Ureter (tissue), 1 donor: ENCODE results near the gene UFM1. TPM values are rescaled to one million over a fixed set of nuclear protein-coding genes. Genes with fewer than 3 reads are reported as not detected.
A peak's percentile ranks its signal among the peaks of the same experiment; 100 is the strongest.
"Not testable (repeated sequence)": the region's sequence is repeated elsewhere in the genome, so short reads cannot be mapped to it uniquely, and the experiment has no call there.

Source experiments
- DNase-seq: peaks from one replicate; pipeline ENCODE4 v3.0.0-alpha.2; 2020; ENCODE audit warnings: low spot score
- total RNA-seq: library from RNA; stranded (reverse); gene quantifications from one replicate; pipeline ENCODE4 v1.2.4, GENCODE V29; 2023
- donor health status: DM: yes; HTN: yes; CAD: no.

UFM1 gene
- total RNA-seq: 56.9 TPM

- DNase-seq: peak; percentile 93
These were observed at the start of gene UFM1 for GRCh38 chr13:38349390-38350113. Gene UFM1 (plus strand): TSS chr13:38349851. CDS start chr13:38349920, 69 bp downstream.

- DNase-seq: no peak
These were observed 48.4 kb upstream of the UFM1 start for GRCh38 chr13:38301236-38301635.

- no peak for DNase-seq
These were observed 45.8 kb upstream of the UFM1 start for GRCh38 chr13:38303816-38304320.

- DNase-seq: no peak
These were observed 40.9 kb upstream of the UFM1 start for GRCh38 chr13:38308736-38309135.

GRCh38 chr13:38309397-38309796, 40.3 kb upstream of the UFM1 start:
- no peak for DNase-seq

- not testable (repeated sequence) for DNase-seq
These were observed 38.5 kb upstream of the UFM1 start for GRCh38 chr13:38311175-38311574.

GRCh38 chr13:38316129-38316528, 33.5 kb upstream of the UFM1 start:
- DNase-seq: no peak

GRCh38 chr13:38321654-38322053, 28.0 kb upstream of the UFM1 start:
- DNase-seq: no peak

GRCh38 chr13:38325426-38325825, 24.2 kb upstream of the UFM1 start:
- DNase-seq: no peak

- no peak for DNase-seq
These were observed 21.0 kb upstream of the UFM1 start for GRCh38 chr13:38328699-38329098.

GRCh38 chr13:38334845-38335244, 14.8 kb upstream of the UFM1 start:
- DNase-seq: no peak

- DNase-seq: no peak
These were observed 11.6 kb upstream of the UFM1 start for GRCh38 chr13:38338089-38338488.

GRCh38 chr13:38340624-38341023, 9.0 kb upstream of the UFM1 start:
- DNase-seq: no peak

GRCh38 chr13:38341149-38341692, 8.4 kb upstream of the UFM1 start:
- no peak for DNase-seq

GRCh38 chr13:38346764-38347163, 2.9 kb upstream of the UFM1 start:
- DNase-seq: no peak

GRCh38 chr13:38348861-38349389, 726 bp upstream of the UFM1 start:
- no peak for DNase-seq

- DNase-seq: peak; percentile 71
These were observed 515 bp downstream of the UFM1 start for GRCh38 chr13:38350114-38350617.

- no peak for DNase-seq
These were observed 6.0 kb downstream of the UFM1 start for GRCh38 chr13:38355595-38356119.

- no peak for DNase-seq
These were observed 9.0 kb downstream of the UFM1 start for GRCh38 chr13:38358684-38359083.

- no peak for DNase-seq
These were observed 12.1 kb downstream of the UFM1 start for GRCh38 chr13:38361542-38362262.

GRCh38 chr13:38363219-38363618, 13.6 kb downstream of the UFM1 start:
- DNase-seq: no peak

GRCh38 chr13:38363746-38364145, 14.1 kb downstream of the UFM1 start:
- DNase-seq: not testable (repeated sequence)
